ENCODE measurements around the gene TIPRL. TPM values are rescaled to one million over a fixed set of nuclear protein-coding genes. Genes with fewer than 3 reads are reported as not detected.

Gene TIPRL
- total and polyA plus RNA-seq, 9 of the 15 experiments (the other 6 are each of a cell fraction or from before 2014, with no cell fraction given): 41.4 to 90.2 (median 69.9) TPM

DNA sequence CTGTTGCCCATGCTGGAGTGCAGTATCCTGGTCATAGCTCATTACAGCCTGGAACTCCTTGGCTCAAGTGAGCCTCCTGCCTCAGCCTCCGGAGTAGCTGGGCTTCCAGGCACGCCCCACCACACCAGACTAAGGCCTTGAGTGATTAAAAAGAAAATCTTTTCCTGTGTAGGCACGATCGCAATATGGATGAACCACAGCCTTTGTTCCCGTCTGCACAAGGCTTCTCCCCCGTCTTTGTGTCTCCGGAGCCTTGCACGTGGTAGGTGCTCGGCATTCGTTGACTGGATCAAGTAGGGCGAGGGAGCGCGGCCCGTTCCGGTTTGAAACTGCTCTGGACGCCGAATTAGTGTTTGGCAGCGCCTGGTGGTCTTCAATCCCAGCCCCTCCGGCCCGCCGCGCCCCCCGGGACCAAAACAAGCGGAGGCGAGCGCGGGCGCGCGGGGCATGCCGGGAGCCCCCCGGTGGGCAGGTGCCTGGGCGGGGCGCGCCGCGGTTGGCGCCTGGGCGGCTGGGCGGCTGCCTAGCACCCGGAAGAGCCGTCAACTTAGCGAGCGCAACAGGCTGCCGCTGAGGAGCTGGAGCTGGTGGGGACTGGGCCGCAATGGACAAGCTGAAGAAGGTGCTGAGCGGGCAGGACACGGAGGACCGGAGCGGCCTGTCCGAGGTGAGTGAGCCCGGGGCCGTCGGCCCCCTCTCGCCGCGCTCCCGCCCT, 46.9 kb downstream of the TIPRL start, which contains the start of gene SFT2D2 (continued):
- TF ChIP-seq PCBP1 (IDR thresholded peaks at IDR 0.05; ENCODE audit: low read depth, low read length, poor library complexity, severe bottlenecking) (no peak), ZBED1 (IDR thresholded peaks at IDR 0.05) (0 out of 2 replicates have a peak, but pooled peaks have one; percentile 52), EZH2 (IDR thresholded peaks at IDR 0.05; ENCODE audit: borderline replicate concordance, low read depth, low read length) (no peak), ZSCAN32 (CRISPR knock-in tag; IDR thresholded peaks at IDR 0.05) (no peak; the same call in 1 of the 2 replicates), SETDB1 (IDR thresholded peaks at IDR 0.05; ENCODE audit: low read length) (no peak), ATF7 (IDR thresholded peaks at IDR 0.05) (peak; percentile 69; the same call in 1 of the 2 replicates), PPARD (CRISPR knock-in tag; IDR thresholded peaks at IDR 0.05) (no peak), ZNF212 (CRISPR knock-in tag; IDR thresholded peaks at IDR 0.05) (no peak), ZNF780A (CRISPR knock-in tag; IDR thresholded peaks at IDR 0.05) (no peak), MCM3 (IDR thresholded peaks at IDR 0.05) (no peak), SAFB (IDR thresholded peaks at IDR 0.05; ENCODE audit: borderline replicate concordance, low read depth, low read length) (no peak), PTTG1 (tag; IDR thresholded peaks at IDR 0.05; ENCODE audit: low read depth) (no peak), ZNF586 (CRISPR knock-in tag; conservative IDR thresholded peaks at IDR 0.05) (no peak), ZNF696 (CRISPR knock-in tag; conservative IDR thresholded peaks at IDR 0.05) (no peak), ZNF699 (CRISPR knock-in tag; IDR thresholded peaks at IDR 0.05; ENCODE audit: insufficient replicate concordance) (no peak), ZNF282 (CRISPR knock-in tag; IDR thresholded peaks at IDR 0.05) (peak; percentile 73; the same call in 1 of the 2 replicates), LEF1 (IDR thresholded peaks at IDR 0.05) (no peak), FOXK2 (conservative IDR thresholded peaks at IDR 0.05 in 1 of 2, IDR thresholded peaks at IDR 0.05 in 1 of 2; ENCODE audit: low read depth in 2 of 2) (peak; percentile 36 to 54; a peak in 1 of 4 replicates), ZFP36 (IDR thresholded peaks at IDR 0.05; ENCODE audit: low read depth, low read length, partially characterized antibody) (no peak), GABPB2 (CRISPR knock-in tag; conservative IDR thresholded peaks at IDR 0.05) (no peak), SMARCA5 (IDR thresholded peaks at IDR 0.05) (no peak)
- TF ChIP-seq, protein P1, sequence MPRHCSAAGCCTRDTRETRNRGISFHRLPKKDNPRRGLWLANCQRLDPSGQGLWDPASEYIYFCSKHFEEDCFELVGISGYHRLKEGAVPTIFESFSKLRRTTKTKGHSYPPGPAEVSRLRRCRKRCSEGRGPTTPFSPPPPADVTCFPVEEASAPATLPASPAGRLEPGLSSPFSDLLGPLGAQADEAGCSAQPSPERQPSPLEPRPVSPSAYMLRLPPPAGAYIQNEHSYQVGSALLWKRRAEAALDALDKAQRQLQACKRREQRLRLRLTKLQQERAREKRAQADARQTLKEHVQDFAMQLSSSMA (CRISPR knock-in tag; IDR thresholded peaks at IDR 0.05): 0 out of 2 replicates have a peak, but pooled peaks have one; percentile 62
- TF ChIP-seq, protein P2, sequence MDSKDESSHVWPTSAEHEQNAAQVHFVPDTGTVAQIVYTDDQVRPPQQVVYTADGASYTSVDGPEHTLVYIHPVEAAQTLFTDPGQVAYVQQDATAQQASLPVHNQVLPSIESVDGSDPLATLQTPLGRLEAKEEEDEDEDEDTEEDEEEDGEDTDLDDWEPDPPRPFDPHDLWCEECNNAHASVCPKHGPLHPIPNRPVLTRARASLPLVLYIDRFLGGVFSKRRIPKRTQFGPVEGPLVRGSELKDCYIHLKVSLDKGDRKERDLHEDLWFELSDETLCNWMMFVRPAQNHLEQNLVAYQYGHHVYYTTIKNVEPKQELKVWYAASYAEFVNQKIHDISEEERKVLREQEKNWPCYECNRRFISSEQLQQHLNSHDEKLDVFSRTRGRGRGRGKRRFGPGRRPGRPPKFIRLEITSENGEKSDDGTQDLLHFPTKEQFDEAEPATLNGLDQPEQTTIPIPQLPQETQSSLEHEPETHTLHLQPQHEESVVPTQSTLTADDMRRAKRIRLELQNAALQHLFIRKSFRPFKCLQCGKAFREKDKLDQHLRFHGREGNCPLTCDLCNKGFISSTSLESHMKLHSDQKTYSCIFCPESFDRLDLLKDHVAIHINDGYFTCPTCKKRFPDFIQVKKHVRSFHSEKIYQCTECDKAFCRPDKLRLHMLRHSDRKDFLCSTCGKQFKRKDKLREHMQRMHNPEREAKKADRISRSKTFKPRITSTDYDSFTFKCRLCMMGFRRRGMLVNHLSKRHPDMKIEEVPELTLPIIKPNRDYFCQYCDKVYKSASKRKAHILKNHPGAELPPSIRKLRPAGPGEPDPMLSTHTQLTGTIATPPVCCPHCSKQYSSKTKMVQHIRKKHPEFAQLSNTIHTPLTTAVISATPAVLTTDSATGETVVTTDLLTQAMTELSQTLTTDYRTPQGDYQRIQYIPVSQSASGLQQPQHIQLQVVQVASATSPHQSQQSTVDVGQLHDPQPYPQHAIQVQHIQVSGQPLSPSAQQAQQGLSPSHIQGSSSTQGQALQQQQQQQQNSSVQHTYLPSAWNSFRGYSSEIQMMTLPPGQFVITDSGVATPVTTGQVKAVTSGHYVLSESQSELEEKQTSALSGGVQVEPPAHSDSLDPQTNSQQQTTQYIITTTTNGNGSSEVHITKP (IDR thresholded peaks at IDR 0.05; ENCODE audit: partially characterized antibody): no peak
- TF ChIP-seq, protein P3, sequence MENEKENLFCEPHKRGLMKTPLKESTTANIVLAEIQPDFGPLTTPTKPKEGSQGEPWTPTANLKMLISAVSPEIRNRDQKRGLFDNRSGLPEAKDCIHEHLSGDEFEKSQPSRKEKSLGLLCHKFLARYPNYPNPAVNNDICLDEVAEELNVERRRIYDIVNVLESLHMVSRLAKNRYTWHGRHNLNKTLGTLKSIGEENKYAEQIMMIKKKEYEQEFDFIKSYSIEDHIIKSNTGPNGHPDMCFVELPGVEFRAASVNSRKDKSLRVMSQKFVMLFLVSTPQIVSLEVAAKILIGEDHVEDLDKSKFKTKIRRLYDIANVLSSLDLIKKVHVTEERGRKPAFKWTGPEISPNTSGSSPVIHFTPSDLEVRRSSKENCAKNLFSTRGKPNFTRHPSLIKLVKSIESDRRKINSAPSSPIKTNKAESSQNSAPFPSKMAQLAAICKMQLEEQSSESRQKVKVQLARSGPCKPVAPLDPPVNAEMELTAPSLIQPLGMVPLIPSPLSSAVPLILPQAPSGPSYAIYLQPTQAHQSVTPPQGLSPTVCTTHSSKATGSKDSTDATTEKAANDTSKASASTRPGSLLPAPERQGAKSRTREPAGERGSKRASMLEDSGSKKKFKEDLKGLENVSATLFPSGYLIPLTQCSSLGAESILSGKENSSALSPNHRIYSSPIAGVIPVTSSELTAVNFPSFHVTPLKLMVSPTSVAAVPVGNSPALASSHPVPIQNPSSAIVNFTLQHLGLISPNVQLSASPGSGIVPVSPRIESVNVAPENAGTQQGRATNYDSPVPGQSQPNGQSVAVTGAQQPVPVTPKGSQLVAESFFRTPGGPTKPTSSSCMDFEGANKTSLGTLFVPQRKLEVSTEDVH (IDR thresholded peaks at IDR 0.05; ENCODE audit: low read depth, partially characterized antibody): no peak
